GM12892 (cell line): ENCODE results near the gene SH3RF3.

ENCODE experiments used
- POLR2A ChIP-seq: IDR thresholded peaks from 2 replicates; pipeline ENCODE4 v1.6.1; 2011; ENCODE audit warnings: low read depth, low read length, control low read depth
- POLR2AphosphoS5 ChIP-seq: IDR thresholded peaks from 2 replicates; pipeline ENCODE4 v1.6.1; 2011; ENCODE audit warnings: low read depth, low read length, control low read depth
- TAF1 ChIP-seq: IDR thresholded peaks from 2 replicates; pipeline ENCODE4 v1.6.1; 2011; ENCODE audit warnings: low read depth, mild to moderate bottlenecking, control low read depth, low read length, borderline replicate concordance

DNA sequence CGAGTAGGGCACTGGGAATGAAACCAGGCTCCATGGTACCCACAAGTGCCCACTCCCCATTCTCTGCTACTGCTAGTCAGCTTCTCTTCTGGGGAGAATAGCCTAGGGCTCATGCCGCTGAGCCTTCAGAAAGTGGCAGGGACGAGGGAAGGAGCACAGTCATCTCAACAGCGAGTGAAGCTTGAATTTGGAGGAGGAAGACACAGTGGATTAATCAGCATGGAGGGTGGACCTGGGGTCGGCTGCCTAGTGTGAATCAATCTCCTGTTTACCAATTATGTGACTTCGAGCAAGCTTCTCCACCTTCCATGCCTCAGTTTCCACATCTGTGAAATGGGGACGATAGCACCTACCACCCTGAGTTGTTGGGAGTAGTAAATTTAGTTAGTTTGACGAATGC, 327.8 kb downstream of the SH3RF3 start:
- TF ChIP-seq POLR2A (no peak), TAF1 (no peak), POLR2AphosphoS5 (no peak)
